Stimulated activated naive CD4-positive, alpha-beta T cell (primary cell): Measurements from ENCODE around the gene ACER2.
"Not testable (repeated sequence)": the region's sequence is repeated elsewhere in the genome, so short reads cannot be mapped to it uniquely, and the experiment has no call there.

Experiments used
- DNase-seq, 6 experiments: peaks; one replicate each; lab custom pipeline; 2025; lab: John Stamatoyannopoulos, UW

Gene ACER2

GRCh38 chr9:19408693-19409400 is at the start of gene ACER2:
Gene ACER2, plus strand, starts transcription at chr9:19409009. Its CDS starts 76 bp downstream, at chr9:19409085.
- DNase-seq = peak; percentile 88 to 95 (median 94)

- no peak for DNase-seq
Measured at GRCh38 chr9:19369107-19369506, 39.7 kb upstream of the ACER2 start.

GRCh38 chr9:19371942-19372341 is 36.9 kb upstream of the ACER2 start:
- no peak for DNase-seq

GRCh38 chr9:19372567-19372966 is 36.2 kb upstream of the ACER2 start:
- DNase-seq = no peak

GRCh38 chr9:19373527-19373926 is 35.3 kb upstream of the ACER2 start:
- DNase-seq = no peak

GRCh38 chr9:19375538-19375937 is 33.3 kb upstream of the ACER2 start:
- no peak for DNase-seq

GRCh38 chr9:19376931-19377330 is 31.9 kb upstream of the ACER2 start:
- DNase-seq = peak in 1 of 6 experiments; percentile 3

GRCh38 chr9:19378164-19378563 is 30.6 kb upstream of the ACER2 start:
- no peak for DNase-seq

GRCh38 chr9:19378647-19379046 is 30.2 kb upstream of the ACER2 start:
- peak in 2 of 6 experiments; percentile 7 to 18 for DNase-seq

GRCh38 chr9:19379283-19379682 is 29.5 kb upstream of the ACER2 start:
- no peak for DNase-seq

GRCh38 chr9:19379697-19380046 is 29.1 kb upstream of the ACER2 start:
- DNase-seq = peak in 3 of 6 experiments; percentile 44 to 96 (median 53)

GRCh38 chr9:19380826-19381075 is 28.1 kb upstream of the ACER2 start:
- no peak for DNase-seq

GRCh38 chr9:19381656-19382055 is 27.2 kb upstream of the ACER2 start:
- DNase-seq = no peak

GRCh38 chr9:19385212-19385611 is 23.6 kb upstream of the ACER2 start:
- DNase-seq = not testable (repeated sequence)

GRCh38 chr9:19385786-19386501 is 22.9 kb upstream of the ACER2 start:
- no peak for DNase-seq

GRCh38 chr9:19386502-19387044 is 22.2 kb upstream of the ACER2 start:
- no peak for DNase-seq

GRCh38 chr9:19387317-19387716 is 21.5 kb upstream of the ACER2 start:
- no peak for DNase-seq

GRCh38 chr9:19389539-19389938 is 19.3 kb upstream of the ACER2 start:
- DNase-seq = not testable (repeated sequence)

- no peak for DNase-seq
Measured at GRCh38 chr9:19397845-19398244, 11.0 kb upstream of the ACER2 start.

- not testable (repeated sequence) for DNase-seq
Measured at GRCh38 chr9:19403231-19403630, 5.6 kb upstream of the ACER2 start.

GRCh38 chr9:19404283-19405075 is 4.3 kb upstream of the ACER2 start:
- DNase-seq = no peak

GRCh38 chr9:19405771-19406170 is 3.0 kb upstream of the ACER2 start:
- DNase-seq = no peak

GRCh38 chr9:19408316-19408692 is 505 bp upstream of the ACER2 start:
- no peak for DNase-seq
